ENCODE data around the gene FYN.

Gene FYN

GRCh38 chr6:111781041-111781708 lies 92.1 kb downstream of the FYN start:
- H3K4me3 ChIP-seq (replicated peaks; ENCODE audit: low read depth, low read length), result no peak overlapping the region
- TF ChIP-seq CTCF (IDR thresholded peaks at IDR 0.05; ENCODE audit: low read depth, low read length, missing control alignments), result no peak
- no peak for DNase-seq (ENCODE audit: extremely low read depth, low read depth)

GRCh38 chr6:111780393-111780792 lies 92.9 kb downstream of the FYN start:
- no peak for DNase-seq (ENCODE audit: extremely low read depth, low read depth)
- no peak for TF ChIP-seq CTCF (IDR thresholded peaks at IDR 0.05; ENCODE audit: low read depth, low read length, missing control alignments)

GRCh38 chr6:111779660-111780059 lies 93.6 kb downstream of the FYN start:
- no peak for DNase-seq (ENCODE audit: extremely low read depth, low read depth)
- TF ChIP-seq CTCF (IDR thresholded peaks at IDR 0.05; ENCODE audit: low read depth, low read length, missing control alignments), result no peak
- no peak overlapping the region for H3K4me3 ChIP-seq (replicated peaks; ENCODE audit: low read depth, low read length)

More at GRCh38 chr6:111780393-111780792, 92.9 kb downstream of the FYN start:
- no peak overlapping the region for H3K4me3 ChIP-seq (replicated peaks; ENCODE audit: low read depth, low read length)

GRCh38 chr6:111779031-111779430 lies 94.2 kb downstream of the FYN start:
- no peak overlapping the region for H3K4me3 ChIP-seq (replicated peaks; ENCODE audit: low read depth, low read length)
- DNase-seq (ENCODE audit: extremely low read depth, low read depth), result no peak

GRCh38 chr6:111777357-111777756 lies 95.9 kb downstream of the FYN start:
- TF ChIP-seq CTCF (IDR thresholded peaks at IDR 0.05; ENCODE audit: low read depth, low read length, missing control alignments), result no peak
- no peak overlapping the region for H3K4me3 ChIP-seq (replicated peaks; ENCODE audit: low read depth, low read length)
- DNase-seq (ENCODE audit: extremely low read depth, low read depth), result no peak

More at GRCh38 chr6:111779031-111779430, 94.2 kb downstream of the FYN start:
- TF ChIP-seq CTCF (IDR thresholded peaks at IDR 0.05; ENCODE audit: low read depth, low read length, missing control alignments), result no peak

GRCh38 chr6:111776236-111777221 lies 96.7 kb downstream of the FYN start:
- no peak for DNase-seq (ENCODE audit: extremely low read depth, low read depth)
- no peak for TF ChIP-seq CTCF (IDR thresholded peaks at IDR 0.05; ENCODE audit: low read depth, low read length, missing control alignments)
- H3K4me3 ChIP-seq (replicated peaks; ENCODE audit: low read depth, low read length), result no peak overlapping the region
